GM19193 (cell line): ENCODE measurements around the gene DHODH.
"Not testable (repeated sequence)": the region's sequence is repeated elsewhere in the genome, so short reads cannot be mapped to it uniquely, and the experiment has no call there.

Source experiments
- POLR2A ChIP-seq: IDR thresholded peaks from 4 replicates; pipeline ENCODE4 v1.6.1; 2011; ENCODE audit not compliant: insufficient read depth, insufficient read length; ENCODE audit errors: extremely low read depth

The DHODH gene

GRCh38 chr16:72033437-72033836 lies 24.9 kb downstream of the DHODH start:
- TF ChIP-seq POLR2A = no peak

GRCh38 chr16:72036098-72036497 lies 27.6 kb downstream of the DHODH start:
- TF ChIP-seq POLR2A = no peak

GRCh38 chr16:72042157-72042660 lies 33.7 kb downstream of the DHODH start:
- TF ChIP-seq POLR2A = no peak

GRCh38 chr16:72043058-72043457 lies 34.5 kb downstream of the DHODH start:
- no peak for TF ChIP-seq POLR2A

- TF ChIP-seq POLR2A = no peak
Measured at GRCh38 chr16:72043539-72043938, 35.0 kb downstream of the DHODH start.

- TF ChIP-seq POLR2A = no peak
Measured at GRCh38 chr16:72044296-72044695, 35.8 kb downstream of the DHODH start.

- TF ChIP-seq POLR2A = no peak
Measured at GRCh38 chr16:72044825-72045359, 36.3 kb downstream of the DHODH start.

GRCh38 chr16:72049110-72049509 lies 40.6 kb downstream of the DHODH start:
- TF ChIP-seq POLR2A = no peak

GRCh38 chr16:72050769-72051464 lies 42.4 kb downstream of the DHODH start:
- TF ChIP-seq POLR2A = no peak

GRCh38 chr16:72051818-72052217 lies 43.3 kb downstream of the DHODH start:
- TF ChIP-seq POLR2A = no peak

GRCh38 chr16:72054254-72054847 lies 45.8 kb downstream of the DHODH start, which contains the start of gene HP:
HP (plus strand) TSS chr16:72054505; CDS start chr16:72054653, 148 bp downstream.
- TF ChIP-seq POLR2A = not testable (repeated sequence)

GRCh38 chr16:72055911-72056310 lies 47.4 kb downstream of the DHODH start:
- TF ChIP-seq POLR2A = no peak

- no peak for TF ChIP-seq POLR2A
Measured at GRCh38 chr16:72060405-72060804, 51.9 kb downstream of the DHODH start.

- no peak for TF ChIP-seq POLR2A
Measured at GRCh38 chr16:72061564-72061963, 53.0 kb downstream of the DHODH start.

GRCh38 chr16:72064361-72064894 lies 55.9 kb downstream of the DHODH start:
- TF ChIP-seq POLR2A = no peak

GRCh38 chr16:72066747-72067146 lies 58.2 kb downstream of the DHODH start:
- TF ChIP-seq POLR2A = no peak

GRCh38 chr16:72068930-72069329 lies 60.4 kb downstream of the DHODH start:
- TF ChIP-seq POLR2A = no peak
